GM18508 (cell line): Measurements from ENCODE around the gene MOB3C.
"Not testable (repeated sequence)": the region's sequence is repeated elsewhere in the genome, so short reads cannot be mapped to it uniquely, and the experiment has no call there.

Source experiments
- ATAC-seq: cut with Tn5 transposase; IDR thresholded peaks from one replicate; pipeline ENCODE4 v1.9.1; 2021; ENCODE audit warnings: moderate number of reproducible peaks; ENCODE audit not compliant: insufficient read depth, unreplicated experiment

The MOB3C gene

GRCh38 chr1:46616277-46617107, at the start of gene MOB3C:
MOB3C (minus strand) TSS chr1:46616811; CDS start chr1:46613321, 3,490 bp downstream.
- no peak for ATAC-seq

- ATAC-seq: no peak
Measured at GRCh38 chr1:46665983-46666382, 49.4 kb upstream of the MOB3C start.

- not testable (repeated sequence) for ATAC-seq
Measured at GRCh38 chr1:46662919-46663318, 46.3 kb upstream of the MOB3C start.

- ATAC-seq: not testable (repeated sequence)
Measured at GRCh38 chr1:46660116-46660515, 43.5 kb upstream of the MOB3C start.

DNA sequence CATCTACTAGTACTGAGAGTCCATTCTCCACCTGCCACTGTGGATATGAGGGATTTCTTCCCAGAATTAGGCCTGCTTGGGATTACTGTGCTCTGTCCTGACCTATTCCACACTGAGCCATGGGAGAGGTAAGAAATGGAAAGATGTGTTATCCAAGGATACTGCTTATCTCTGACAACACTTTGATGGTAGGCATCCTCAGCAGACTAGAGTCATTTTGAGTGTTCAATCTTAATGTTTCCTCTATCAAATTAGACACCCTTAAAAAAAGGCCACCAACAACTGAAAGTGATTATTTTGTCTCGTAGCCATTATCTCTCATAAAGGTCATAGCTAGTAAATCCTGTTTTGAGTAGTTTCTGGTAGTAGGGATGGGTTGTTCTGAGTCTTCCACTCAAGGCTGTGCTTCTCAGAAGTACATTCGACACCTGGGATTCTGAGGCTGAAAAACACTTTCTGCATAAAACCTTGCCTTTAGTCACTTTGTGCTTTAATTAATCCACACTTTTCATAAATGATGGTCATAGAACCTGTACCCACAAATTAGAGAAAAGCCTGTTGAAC, 42.8 kb upstream of the MOB3C start:
- no peak for ATAC-seq

DNA sequence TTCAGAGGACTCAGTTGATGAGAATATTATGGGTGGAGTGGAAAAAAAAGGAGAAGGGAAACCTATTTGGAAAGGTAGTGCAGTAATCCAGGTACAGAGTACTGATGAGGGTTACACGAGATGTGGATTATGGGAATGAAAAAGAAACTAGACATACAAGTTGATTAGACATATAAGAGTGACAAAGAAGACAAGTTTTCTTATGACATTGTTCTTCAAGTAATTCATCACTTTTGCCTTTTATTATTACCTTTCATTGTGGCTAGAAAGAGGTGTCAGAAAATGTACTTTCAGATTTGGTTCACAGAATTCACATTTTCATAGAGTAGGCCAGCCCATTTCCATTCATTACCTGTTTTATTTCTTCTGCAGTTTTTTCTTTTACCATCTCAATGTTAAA, 41.2 kb upstream of the MOB3C start:
- no peak for ATAC-seq

- ATAC-seq: no peak
Measured at GRCh38 chr1:46656643-46657042, 40.0 kb upstream of the MOB3C start.

DNA sequence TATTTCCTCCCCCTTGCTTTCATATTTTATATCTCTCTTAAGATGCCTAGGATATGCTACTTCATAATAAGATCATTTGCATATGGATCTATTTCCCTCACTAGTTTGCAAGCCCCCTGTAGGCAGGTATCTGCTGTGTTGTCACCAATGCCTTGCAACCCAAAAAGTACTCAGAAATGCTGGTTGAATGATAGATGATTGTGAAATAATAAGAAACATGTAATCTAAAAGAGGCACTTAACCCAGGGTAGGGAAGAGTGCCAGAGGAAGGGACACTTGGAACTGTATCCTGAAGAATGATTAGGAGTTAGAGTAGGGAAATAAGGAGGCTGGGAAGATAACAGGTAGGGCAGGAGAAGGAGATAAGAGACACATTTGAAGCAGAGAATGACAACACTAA, 39.2 kb upstream of the MOB3C start:
- no peak for ATAC-seq

- not testable (repeated sequence) for ATAC-seq
Measured at GRCh38 chr1:46654698-46655097, 38.1 kb upstream of the MOB3C start.

DNA sequence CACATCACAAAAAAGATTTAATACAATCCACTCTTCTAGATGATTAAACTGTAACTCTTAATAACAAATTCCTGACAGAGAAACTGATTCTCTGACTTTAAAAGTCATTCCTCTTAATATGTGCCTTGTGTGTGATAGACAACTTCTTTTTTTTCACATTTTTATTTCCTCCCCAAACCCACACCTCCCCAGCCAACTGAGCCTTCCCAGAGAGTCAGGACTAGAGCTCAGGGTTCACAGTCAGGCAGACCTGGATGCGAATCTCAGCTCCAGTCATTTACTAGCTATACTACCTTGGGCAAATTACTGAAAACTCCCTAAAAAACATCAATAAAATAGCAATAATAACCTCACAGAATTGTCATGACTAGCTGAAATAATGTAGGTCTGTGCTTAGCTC, 37.4 kb upstream of the MOB3C start:
- ATAC-seq: no peak

DNA sequence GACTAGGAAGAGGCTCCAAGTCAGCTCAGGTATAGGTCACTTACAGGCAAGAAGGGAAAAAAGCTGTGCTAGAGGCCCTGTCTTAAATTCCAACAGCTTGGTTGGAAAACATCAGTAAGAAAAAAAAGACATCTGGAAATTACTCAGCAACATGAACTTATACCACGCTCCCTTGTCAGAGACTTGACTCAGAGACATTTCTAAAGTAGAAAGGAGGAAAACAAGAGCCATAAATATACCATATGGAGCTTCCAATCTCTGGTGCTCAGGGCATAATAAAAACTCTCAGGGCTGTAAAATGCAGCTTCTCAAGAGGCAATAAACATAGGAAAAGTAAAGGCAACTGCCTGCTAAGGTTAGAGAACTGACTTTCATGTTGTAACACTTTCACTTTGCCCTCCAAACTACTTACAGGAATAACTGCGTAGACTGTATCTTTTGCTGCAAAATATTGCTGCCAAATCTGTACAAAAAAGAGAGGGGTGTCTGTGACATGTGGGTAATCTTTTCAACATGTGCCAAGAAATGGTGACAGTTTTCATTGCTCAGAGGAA, 36.9 kb upstream of the MOB3C start:
- ATAC-seq: no peak

GRCh38 chr1:46652321-46653100, 35.9 kb upstream of the MOB3C start:
- ATAC-seq: no peak

- ATAC-seq: not testable (repeated sequence)
Measured at GRCh38 chr1:46651152-46651551, 34.5 kb upstream of the MOB3C start.

DNA sequence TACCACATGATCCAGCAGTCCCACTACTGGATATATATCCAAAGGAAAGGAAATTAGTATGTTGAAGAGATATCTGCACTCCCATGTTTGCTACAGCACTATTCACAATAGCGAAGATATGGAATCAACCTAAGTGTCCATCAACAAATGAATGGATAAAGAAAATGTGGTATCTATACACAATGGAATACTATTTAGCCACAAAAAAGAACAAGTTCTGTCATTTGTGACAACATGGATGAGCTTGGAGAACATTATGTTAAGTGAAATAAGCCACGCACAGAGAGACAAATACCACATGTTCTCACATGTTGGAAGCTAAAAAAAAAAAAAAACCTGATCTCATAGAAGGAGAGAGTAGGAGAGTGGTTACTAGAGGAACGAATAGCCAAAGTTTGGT, 33.9 kb upstream of the MOB3C start:
- ATAC-seq: no peak

- ATAC-seq: no peak
Measured at GRCh38 chr1:46649764-46650163, 33.2 kb upstream of the MOB3C start.

DNA sequence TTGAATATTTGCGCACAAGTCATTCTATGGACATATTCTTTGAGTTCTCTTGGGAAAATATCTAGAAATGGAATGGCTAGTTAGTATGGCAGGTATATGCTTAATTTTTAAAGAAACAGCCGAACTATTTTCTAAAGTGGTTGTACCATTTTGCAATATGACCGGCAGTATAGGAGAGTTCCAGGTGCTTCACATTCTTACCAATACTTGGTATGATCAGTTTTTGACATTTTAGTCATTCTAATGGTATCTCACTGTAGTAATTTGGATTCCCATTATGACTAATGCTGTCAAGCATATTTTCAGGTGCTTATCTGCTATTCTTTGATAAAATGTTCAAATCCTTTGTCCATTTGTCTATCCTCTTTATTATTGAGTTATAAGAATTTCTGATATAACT, 31.0 kb upstream of the MOB3C start:
- ATAC-seq: no peak

DNA sequence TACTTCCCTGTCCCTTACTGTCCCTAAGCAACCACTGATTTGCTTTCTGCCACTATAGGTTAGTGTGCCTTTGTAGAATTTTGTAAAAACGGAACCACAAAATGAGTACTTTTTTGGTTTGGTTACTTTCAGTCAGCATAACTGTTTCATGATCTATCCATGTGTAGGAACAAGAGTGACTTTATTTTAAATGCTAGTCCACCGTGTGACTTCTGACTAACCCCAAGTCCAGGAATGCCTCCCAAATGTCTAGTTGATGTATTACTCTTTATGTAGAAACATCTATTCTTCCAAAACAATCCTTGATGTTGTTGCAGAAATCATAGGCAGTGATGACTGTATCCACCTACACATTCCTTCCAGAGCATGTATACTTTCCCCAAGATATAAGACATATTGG, 30.2 kb upstream of the MOB3C start:
- no peak for ATAC-seq

DNA sequence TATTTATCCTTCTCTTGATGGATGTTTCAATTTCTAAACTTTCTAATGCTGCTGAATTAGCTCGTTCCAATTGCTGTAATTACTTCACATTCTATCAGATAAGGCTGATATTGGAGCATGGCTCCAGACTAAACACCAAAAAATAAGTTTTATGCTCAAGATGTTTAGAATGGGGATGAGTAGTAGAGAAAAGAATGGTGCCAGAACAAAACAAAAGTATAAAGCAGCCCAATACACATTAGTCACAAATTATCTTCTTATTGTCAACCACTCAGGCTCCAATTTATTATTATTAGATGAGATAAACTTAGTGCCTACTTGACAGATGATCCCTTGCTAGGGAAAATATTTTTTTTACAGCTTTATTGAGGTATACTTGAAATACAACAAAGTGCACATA, 29.7 kb upstream of the MOB3C start:
- ATAC-seq: no peak

DNA sequence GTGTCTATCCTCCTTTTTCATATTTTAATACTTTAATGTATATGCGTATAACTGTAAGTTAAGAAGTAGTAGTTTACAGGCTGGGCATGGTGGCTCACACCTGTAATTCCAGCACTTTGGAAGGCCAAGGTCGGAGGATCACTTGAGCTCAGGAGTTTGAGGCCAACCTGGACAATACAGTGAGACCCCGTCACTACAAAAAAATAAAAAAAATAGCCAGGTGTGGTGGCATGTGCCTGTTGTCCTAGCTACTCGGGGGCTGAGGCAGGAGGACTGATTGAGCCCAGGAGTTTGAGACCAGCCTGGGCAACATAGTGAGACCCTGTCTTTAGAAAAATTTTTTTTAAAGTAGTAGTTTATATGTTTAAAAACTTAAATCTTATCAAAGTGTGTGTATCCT, 29.2 kb upstream of the MOB3C start:
- ATAC-seq: no peak

GRCh38 chr1:46643368-46643775, 26.8 kb upstream of the MOB3C start:
- ATAC-seq: no peak

- ATAC-seq: no peak
Measured at GRCh38 chr1:46642115-46642680, 25.6 kb upstream of the MOB3C start.
